Loucy (cell line): ENCODE data around the gene IGSF8.

Experiments used
- H2AFZ ChIP-seq: fragments of 200-600 bp; sonication (generic); 2 replicates; pipeline ENCODE4 v1.6.0; 2016; ENCODE audit warnings: antibody characterized with exemption, mild to moderate bottlenecking, low read length, moderate library complexity
- H3F3A ChIP-seq: fragments of 200-600 bp; 2 replicates; pipeline ENCODE4 v1.6.0; 2016; ENCODE audit warnings: antibody characterized with exemption, low read depth, mild to moderate bottlenecking
- H3K27me3 ChIP-seq: fragments of 200-600 bp; sonication (generic); 2 replicates; pipeline ENCODE4 v1.6.1; 2014; ENCODE audit warnings: low read length, mild to moderate bottlenecking; ENCODE audit not compliant: insufficient read depth, poor library complexity, severe bottlenecking
- H3K36me3 ChIP-seq: fragments of 200-600 bp; sonication (generic); 2 replicates; pipeline ENCODE4 v1.6.1; 2016; ENCODE audit warnings: low read length; ENCODE audit not compliant: insufficient read depth
- H3K4me1 ChIP-seq: fragments of 200-600 bp; sonication (generic); 2 replicates; pipeline ENCODE4 v1.5.1; 2014; ENCODE audit warnings: low read length, mild to moderate bottlenecking; ENCODE audit not compliant: insufficient read depth, poor library complexity, severe bottlenecking
- H3K4me2 ChIP-seq: fragments of 200-600 bp; sonication (generic); 2 replicates; pipeline ENCODE4 v1.6.0; 2014; ENCODE audit warnings: antibody characterized with exemption, low read length, low read depth, mild to moderate bottlenecking; ENCODE audit not compliant: poor library complexity, severe bottlenecking
- H3K4me3 ChIP-seq: fragments of 200-600 bp; sonication (generic); 2 replicates; pipeline ENCODE4 v1.5.1; 2014; ENCODE audit warnings: low read length, mild to moderate bottlenecking, mixed read lengths; ENCODE audit not compliant: poor library complexity, severe bottlenecking
- H3K79me2 ChIP-seq: fragments of 200-600 bp; sonication (generic); 2 replicates; pipeline ENCODE4 v1.6.1; 2014; ENCODE audit warnings: low read length; ENCODE audit not compliant: insufficient read depth
- H3K9ac ChIP-seq: fragments of 200-600 bp; sonication (generic); 2 replicates; pipeline ENCODE4 v1.6.0; 2014; ENCODE audit warnings: mild to moderate bottlenecking, low read depth, low read length, moderate library complexity; ENCODE audit not compliant: poor library complexity, severe bottlenecking
- H3K9me2 ChIP-seq: fragments of 200-600 bp; sonication (generic); replicated peaks from 2 replicates; pipeline ENCODE4 v1.6.1; 2016; ENCODE audit warnings: low read depth, low read length, mixed read lengths
- H3K9me3 ChIP-seq: fragments of 200-600 bp; sonication (generic); 2 replicates; pipeline ENCODE4 v1.6.1; 2014; ENCODE audit warnings: mild to moderate bottlenecking, antibody characterized with exemption, low read length, low read depth; ENCODE audit not compliant: insufficient read depth
- H4K20me1 ChIP-seq: fragments of 200-600 bp; sonication (generic); 2 replicates; pipeline ENCODE4 v1.6.0; 2014; ENCODE audit warnings: antibody characterized with exemption, low read length, mild to moderate bottlenecking; ENCODE audit not compliant: insufficient read depth, poor library complexity, severe bottlenecking
- EZH2phosphoT487 ChIP-seq: fragments of 200-600 bp; IDR thresholded peaks from 2 replicates; pipeline ENCODE4 v1.6.1; 2018; ENCODE audit warnings: antibody characterized with exemption, mild to moderate bottlenecking, moderate library complexity, borderline replicate concordance
- TF ChIP-seq, protein P1 (sequence below): fragments of 200-600 bp; sonication (generic); conservative IDR thresholded peaks from 2 replicates; pipeline ENCODE4 v1.5.1; 2014; ENCODE audit warnings: mild to moderate bottlenecking, antibody characterized with exemption, low read length

IGSF8 gene

DNA sequence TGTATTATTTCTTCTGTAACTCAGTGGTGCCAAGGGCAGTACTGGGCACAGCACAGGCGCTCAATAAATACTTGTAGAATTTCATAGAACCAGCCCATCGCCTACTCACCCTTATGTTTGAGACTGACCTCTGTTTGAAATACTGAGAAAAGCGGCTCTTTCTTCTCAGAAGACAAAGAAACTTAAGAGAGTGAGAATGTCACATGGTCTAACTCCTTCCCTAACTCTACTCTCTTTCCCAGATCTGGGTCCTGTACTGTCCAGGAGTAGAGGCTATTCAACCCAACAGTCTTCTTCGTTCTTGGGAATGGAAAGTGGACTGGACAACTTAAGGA is 4.2 kb downstream of the IGSF8 start:
- no peaks in the 10 kb centered on the region for H3K27me3 ChIP-seq
- H3F3A ChIP-seq = no peaks in the 10 kb centered on the region
- H3K4me3 ChIP-seq = no peak overlapping the region
- TF ChIP-seq EZH2phosphoT487 = no peak
- TF ChIP-seq, protein P1, sequence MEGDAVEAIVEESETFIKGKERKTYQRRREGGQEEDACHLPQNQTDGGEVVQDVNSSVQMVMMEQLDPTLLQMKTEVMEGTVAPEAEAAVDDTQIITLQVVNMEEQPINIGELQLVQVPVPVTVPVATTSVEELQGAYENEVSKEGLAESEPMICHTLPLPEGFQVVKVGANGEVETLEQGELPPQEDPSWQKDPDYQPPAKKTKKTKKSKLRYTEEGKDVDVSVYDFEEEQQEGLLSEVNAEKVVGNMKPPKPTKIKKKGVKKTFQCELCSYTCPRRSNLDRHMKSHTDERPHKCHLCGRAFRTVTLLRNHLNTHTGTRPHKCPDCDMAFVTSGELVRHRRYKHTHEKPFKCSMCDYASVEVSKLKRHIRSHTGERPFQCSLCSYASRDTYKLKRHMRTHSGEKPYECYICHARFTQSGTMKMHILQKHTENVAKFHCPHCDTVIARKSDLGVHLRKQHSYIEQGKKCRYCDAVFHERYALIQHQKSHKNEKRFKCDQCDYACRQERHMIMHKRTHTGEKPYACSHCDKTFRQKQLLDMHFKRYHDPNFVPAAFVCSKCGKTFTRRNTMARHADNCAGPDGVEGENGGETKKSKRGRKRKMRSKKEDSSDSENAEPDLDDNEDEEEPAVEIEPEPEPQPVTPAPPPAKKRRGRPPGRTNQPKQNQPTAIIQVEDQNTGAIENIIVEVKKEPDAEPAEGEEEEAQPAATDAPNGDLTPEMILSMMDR = no peak
- H3K9me3 ChIP-seq = no peaks in the 10 kb centered on the region
- peaks cover 16% of the 10 kb centered on the region for H3K4me1 ChIP-seq
- H2AFZ ChIP-seq = no peak overlapping the region
- H3K79me2 ChIP-seq = peaks cover 18% of the 10 kb centered on the region; the same call in 1 of the 2 replicates
- H3K9ac ChIP-seq = no peak overlapping the region
- peaks cover 3% of the 10 kb centered on the region; the same call in 1 of the 2 replicates for H3K36me3 ChIP-seq
- no peak overlapping the region for H3K4me2 ChIP-seq
- H4K20me1 ChIP-seq = no peaks in the 10 kb centered on the region
- no peaks in the 10 kb centered on the region for H3K9me2 ChIP-seq

DNA sequence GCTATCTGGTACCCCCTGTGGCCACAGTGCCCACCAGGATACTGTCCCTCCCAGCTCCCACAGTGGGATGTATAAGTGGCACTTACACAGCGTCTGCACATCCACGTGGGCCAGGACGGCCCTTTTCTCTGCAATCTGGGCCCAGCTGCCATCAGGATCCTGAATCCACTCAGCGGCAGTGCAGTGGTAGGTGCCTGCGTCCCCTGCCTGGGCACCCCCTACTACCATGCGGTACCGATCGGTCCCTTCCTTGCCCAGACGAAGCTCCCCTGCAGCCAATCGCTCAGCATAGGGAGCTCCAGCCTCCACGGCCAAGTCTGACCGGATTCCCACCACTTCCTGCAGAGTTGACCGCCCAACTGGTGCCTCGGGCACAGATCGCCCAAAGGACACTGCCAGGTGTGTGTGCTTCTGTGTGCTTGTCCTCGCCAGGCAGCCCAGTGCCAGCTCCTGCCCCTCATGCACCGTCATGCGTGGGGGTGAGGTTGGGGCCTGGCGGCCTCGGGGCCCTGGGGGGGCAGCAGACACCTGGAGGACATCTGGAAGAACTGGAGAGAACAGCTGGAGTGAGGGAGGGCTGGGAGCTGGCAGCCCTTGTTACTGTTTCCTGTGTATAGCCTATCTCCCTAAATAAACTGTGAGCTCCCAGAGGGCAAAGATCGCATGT is 4.7 kb downstream of the IGSF8 start:
- H3K9me3 ChIP-seq = no peaks in the 10 kb centered on the region
- H2AFZ ChIP-seq = no peak overlapping the region
- no peaks in the 10 kb centered on the region for H4K20me1 ChIP-seq
- H3F3A ChIP-seq = no peaks in the 10 kb centered on the region
- H3K27me3 ChIP-seq = no peaks in the 10 kb centered on the region
- H3K9ac ChIP-seq = no peak overlapping the region
- peaks cover 3% of the 10 kb centered on the region; the same call in 1 of the 2 replicates for H3K36me3 ChIP-seq
- no peaks in the 10 kb centered on the region for H3K9me2 ChIP-seq
- H3K4me2 ChIP-seq = no peak overlapping the region
- TF ChIP-seq EZH2phosphoT487 = no peak
- TF ChIP-seq, protein P1 = no peak
- peaks cover 14% of the 10 kb centered on the region for H3K4me1 ChIP-seq
- no peak overlapping the region for H3K4me3 ChIP-seq
- peaks cover 18% of the 10 kb centered on the region; the same call in 1 of the 2 replicates for H3K79me2 ChIP-seq

DNA sequence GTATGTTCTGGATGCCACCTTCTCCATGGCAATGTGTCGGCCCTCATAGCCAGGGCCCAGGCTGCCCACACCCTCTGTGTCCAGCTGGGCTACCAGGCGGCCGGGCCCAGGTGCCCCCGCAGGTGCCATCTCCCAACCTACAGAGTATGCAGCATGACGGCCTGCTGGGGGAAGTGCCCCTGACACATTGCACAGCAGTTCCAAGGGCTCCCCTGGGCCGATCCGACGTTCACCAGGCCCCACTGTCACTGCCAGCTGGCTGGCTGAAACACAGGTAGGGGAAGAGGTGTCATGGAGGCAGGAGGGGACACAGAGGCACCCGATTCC is 5.4 kb downstream of the IGSF8 start:
- no peak overlapping the region for H3K4me3 ChIP-seq
- H3K4me1 ChIP-seq = peaks cover 14% of the 10 kb centered on the region
- no peaks in the 10 kb centered on the region for H3F3A ChIP-seq
- no peaks in the 10 kb centered on the region for H3K9me3 ChIP-seq
- H2AFZ ChIP-seq = no peak overlapping the region
- H3K9ac ChIP-seq = no peak overlapping the region
- H3K9me2 ChIP-seq = no peaks in the 10 kb centered on the region
- no peaks in the 10 kb centered on the region for H3K27me3 ChIP-seq
- TF ChIP-seq, protein P1 = no peak
- TF ChIP-seq EZH2phosphoT487 = no peak
- H4K20me1 ChIP-seq = no peaks in the 10 kb centered on the region
- peaks cover 16% of the 10 kb centered on the region; the same call in 1 of the 2 replicates for H3K79me2 ChIP-seq
- H3K4me2 ChIP-seq = no peak overlapping the region
- peaks cover 3% of the 10 kb centered on the region; the same call in 1 of the 2 replicates for H3K36me3 ChIP-seq
